NCI-H1092 (cell line): ENCODE measurements around the gene GTF2B.
A peak's percentile ranks its signal among the peaks of the same experiment; 100 is the strongest.
"Not testable (repeated sequence)": the region's sequence is repeated elsewhere in the genome, so short reads cannot be mapped to it uniquely, and the experiment has no call there.

ENCODE experiments used
- DNase-seq: peaks from one replicate; lab custom pipeline; 2025; lab: John Stamatoyannopoulos, UW

GTF2B gene

DNA sequence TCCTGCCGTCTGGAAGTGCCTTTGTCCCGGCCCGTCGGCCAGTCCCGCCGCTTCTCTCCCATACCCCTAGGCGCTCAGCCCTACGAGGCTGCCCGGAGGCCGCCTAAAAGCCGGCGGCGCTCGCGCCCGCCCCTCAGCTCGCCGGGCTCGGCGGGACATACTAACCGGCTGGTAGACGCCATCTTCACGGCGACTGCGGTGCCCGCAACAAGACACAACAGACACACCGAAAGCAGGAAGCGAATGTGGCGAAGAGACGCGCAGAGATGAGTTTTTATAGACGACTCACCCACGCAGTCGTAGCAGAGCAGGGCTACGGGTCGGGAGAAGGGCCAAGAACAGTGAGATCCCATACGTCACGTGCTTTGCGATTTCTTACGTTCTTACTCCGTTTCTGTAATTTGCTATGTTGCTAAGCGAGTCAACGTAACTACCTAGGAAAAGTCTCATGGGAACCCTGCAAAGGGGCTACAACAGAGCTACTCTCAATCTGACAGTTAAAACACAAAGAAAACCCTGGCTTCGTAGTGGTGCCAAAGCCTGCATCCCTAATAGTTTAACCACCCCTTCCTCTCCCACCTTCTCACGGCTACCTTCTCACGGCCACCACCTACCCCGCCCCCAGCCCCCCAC is at the start of gene GTF2B:
GTF2B (minus strand) TSS at position 250 of the 633 bp plus-strand sequence; CDS start at position 182, 68 bp downstream.
- peak; percentile 83 for DNase-seq

DNA sequence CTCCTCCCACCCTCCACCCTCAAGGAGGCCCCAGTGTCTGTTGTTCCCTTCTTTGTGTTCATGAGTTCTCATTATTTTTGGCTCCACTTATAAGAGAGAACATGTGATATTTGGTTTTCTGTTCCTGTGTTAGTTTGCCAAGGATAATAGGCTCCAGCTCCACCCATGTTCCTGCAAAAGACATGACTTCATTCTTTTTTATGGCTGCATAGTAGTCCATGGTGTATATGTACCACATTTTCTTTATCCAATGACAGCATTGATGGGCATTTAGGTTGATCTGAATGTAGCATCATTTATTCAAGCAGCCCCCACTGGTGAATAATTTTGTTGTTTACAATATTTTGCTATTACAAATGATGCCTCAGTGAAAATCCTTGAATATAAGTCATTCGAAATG is 47.2 kb upstream of the GTF2B start:
- not testable (repeated sequence) for DNase-seq

- DNase-seq, result no peak
Measured at GRCh38 chr1:88936760-88937342, 45.5 kb upstream of the GTF2B start.

- DNase-seq, result no peak
Measured at GRCh38 chr1:88936223-88936523, 44.8 kb upstream of the GTF2B start.

DNA sequence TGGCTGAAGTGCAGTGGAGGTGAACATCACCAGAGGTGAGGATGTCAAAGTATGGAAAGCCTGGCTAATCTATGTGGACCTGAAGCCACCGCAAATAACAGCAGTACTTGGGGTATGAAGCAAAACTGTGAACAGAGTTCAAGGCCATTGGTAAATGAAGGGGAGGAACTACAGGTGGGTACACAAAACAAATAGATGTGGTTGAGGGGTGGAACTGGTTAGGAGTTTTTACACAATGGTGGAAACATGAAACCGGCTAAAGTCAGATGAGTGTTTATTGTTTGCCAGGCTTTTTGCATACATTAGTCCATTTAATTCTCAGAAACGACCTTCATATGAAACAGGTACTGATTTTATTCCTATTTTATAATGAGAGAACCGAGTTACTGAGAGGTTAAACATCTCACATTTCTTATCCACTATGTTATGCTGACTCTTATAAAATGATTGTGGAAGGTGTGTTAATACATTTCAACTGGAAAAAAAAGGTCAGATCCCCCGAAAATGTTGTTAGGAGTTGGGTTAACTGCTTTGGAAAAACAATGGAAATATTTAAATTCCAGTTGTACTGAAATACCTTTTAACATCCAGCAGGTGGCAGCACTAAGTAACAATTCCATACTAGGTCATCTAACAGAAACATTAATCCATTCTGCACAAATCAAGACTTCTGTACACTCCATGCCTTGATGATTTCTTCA is 44.3 kb upstream of the GTF2B start:
- no peak for DNase-seq

GRCh38 chr1:88930176-88930575 is 38.8 kb upstream of the GTF2B start:
- not testable (repeated sequence) for DNase-seq

DNA sequence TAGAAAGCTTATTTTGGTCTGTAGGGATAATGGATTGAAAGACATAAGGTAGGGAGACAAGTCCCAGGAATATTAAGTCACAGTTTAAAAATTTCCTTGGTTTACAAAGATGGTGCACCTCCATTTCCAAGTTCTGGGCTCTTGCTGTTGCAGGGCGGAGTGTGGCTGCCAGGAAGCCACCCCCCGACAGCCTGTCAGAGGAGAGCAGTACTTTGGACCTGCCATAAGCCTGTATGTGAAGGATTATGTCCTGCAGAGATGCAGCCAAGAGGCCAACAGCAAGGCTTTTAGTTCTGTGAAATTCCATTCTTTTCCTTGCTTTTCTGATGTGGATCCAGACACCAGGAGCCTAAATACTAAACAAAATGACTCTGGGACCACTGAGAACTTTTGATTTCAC is 31.9 kb upstream of the GTF2B start:
- DNase-seq, result no peak

- no peak for DNase-seq
Measured at GRCh38 chr1:88922214-88922613, 30.8 kb upstream of the GTF2B start.

- no peak for DNase-seq
Measured at GRCh38 chr1:88920845-88921244, 29.5 kb upstream of the GTF2B start.

- no peak for DNase-seq
Measured at GRCh38 chr1:88917321-88918025, 26.1 kb upstream of the GTF2B start.

GRCh38 chr1:88916883-88917282 is 25.5 kb upstream of the GTF2B start:
- no peak for DNase-seq

DNA sequence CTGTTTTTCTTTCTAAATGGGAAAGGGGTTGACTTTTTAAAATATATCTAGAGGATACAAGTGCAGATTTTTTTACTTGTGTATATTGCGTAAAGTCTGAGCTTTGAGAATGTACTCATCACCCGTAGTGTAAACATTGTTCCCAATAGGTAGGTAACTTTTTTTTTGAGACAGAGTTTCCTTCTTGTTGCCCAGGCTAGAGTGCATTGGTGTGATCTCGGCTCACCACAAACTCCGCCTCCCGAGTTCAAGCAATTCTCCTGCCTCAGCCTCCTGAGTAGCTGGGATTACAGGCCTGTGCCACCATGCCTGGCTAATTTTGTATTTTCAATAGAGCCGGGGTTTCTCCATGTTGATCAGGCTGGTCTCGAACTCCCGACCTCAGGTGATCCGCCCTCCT is 20.4 kb upstream of the GTF2B start:
- not testable (repeated sequence) for DNase-seq

DNA sequence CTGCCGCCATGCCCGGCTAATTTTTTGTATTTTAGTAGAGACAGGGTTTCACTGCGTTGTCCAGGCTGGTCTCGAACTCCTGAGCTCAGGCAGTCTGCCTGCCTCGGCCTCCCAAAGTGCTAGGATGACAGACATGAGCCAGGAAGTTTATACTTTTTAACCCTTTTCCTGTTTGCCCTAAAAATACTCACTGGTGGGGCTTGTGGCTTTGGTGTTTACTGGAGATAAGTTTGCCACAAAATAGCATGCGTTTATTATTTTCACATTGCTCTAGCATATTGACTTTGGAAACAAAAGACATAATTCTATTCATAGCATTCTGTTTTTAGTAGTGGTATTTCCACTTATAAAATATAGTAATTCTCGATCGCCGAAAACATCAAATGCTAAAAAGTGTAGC is 19.8 kb upstream of the GTF2B start:
- no peak for DNase-seq

GRCh38 chr1:88910401-88910800 is 19.0 kb upstream of the GTF2B start:
- DNase-seq, result no peak

DNA sequence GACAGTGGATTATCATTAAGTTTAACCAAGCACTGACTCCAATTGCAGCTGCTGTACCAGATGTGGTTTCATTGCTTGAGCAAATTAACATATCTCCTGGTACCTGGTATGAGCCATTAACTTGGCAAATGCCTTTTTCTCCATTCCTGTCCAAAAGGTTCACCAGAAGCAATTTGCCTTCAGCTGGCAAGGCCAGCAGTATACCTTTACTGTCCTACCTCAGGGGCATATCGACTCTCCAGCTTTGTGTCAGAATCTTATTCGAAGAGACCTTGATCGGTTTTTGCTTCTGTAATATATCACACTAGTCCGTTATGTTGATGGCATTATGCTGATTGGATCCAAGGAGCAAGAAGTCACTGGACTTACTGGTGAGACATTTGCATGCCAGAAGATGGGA is 9.5 kb upstream of the GTF2B start:
- no peak for DNase-seq

DNA sequence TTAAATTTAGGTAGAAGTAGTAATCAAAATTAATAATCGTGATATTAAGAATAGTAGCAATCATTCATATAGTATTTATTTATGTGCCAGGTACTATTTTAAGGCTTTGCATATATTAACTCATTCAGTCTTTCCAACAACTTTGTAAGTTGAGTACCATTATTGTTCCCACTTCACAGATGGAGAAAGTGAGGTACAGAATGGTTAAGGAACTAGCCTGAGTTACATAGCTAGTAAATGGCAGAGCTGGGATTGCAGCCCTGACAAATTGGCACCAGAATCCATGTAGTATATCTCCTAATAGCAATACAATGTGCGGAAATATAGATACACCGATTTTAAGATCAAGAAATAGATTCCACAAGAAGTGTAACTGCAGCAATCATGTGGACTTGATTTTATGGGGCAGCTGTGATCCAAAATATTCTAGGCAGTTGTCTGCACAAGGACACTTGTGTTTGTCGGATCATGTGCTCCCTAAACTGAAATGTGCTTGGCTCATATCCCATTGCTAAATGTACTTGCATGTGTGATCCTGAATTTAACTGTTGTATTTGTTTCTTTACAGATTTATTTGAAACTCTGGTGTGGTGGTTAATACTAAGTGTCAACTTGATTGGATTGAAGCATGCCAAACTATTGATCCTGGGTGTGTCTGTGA is 5.8 kb upstream of the GTF2B start:
- DNase-seq, result no peak

DNA sequence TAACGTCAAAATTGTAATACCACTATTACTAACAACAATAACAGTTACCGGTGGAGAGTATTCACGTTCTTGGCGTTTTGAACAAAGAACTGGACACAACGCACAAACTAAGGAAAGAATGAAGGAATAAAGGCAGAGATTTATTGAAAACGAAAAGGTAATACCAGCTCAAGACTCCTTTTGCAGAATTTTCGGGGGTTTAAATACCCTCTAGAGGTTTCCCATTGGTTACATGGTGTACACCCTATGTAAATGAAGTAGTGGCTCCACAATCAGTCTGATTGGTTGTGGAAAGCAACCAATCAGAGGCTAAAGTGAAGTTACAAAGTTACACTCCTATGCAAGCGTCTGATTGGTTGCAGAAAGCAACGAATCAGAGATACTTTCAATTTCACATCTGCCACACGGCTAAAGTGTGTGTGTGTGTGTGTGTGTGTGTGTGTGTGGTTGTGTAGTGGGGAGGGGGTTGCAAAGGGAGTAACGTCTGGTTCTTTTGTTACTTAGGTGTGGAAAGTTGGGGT is 1.1 kb upstream of the GTF2B start:
- no peak for DNase-seq

DNA sequence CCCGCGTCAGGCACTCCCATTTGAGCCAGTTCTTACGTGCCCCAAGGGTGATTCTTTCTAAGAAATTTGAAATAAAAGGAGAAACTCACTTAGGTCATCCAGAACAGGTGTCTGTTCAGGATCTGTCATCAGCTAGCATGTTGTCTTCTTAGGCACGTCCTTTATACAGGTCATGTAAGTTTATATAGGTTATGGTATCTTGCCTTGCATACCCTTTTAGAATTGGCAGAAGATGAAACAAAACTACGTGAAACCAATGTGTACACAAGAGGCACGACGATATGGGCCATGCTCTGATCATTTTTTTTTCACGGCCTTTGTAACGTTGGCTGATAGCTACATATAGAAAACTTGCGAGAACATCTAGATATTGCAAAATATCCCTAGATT is 579 bp upstream of the GTF2B start:
- no peak for DNase-seq

GRCh38 chr1:88890791-88891317 is 513 bp downstream of the GTF2B start:
- DNase-seq, result peak; percentile 13

- no peak for DNase-seq
Measured at GRCh38 chr1:88890131-88890530, 1.2 kb downstream of the GTF2B start.

DNA sequence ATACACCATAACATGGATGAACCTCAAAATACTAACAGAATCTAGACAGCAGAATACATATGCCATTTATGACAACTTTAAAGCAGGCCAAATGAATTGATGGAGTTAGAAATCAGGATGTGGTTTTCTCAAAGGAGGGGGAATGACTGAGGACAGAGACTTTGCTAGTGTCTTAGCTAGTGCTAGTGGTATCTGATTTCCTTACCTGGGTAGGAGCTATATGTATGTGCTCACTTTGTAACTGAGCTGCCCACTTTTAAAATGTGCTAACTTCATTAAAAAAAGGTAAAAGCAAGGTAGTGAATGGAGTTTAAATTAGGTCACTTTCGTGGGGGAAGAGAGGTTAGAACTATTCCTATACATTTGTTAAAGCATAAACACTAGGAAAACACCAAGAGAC is 2.6 kb downstream of the GTF2B start:
- no peak for DNase-seq

DNA sequence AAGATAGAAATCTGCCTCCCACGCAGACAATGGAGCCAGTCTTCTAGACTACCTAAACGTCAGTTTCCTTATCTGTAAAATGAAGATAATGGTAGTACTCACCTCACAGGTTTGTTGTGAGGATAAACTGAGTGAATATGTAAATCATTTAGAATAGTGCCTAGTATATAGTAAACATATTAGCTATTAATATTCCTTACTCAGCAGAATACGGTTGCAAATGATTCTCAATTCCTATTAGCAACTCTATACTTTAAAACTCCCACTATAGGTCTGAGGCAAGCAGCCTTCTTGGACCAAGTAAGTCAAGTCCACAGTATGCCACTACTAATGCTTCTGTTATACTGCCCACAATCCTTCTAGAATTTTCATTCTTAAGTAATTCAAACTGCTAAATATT is 5.4 kb downstream of the GTF2B start:
- no peak for DNase-seq
